HCEC 1CT (cell line): ENCODE results near the gene CLCN2.
A peak's percentile ranks its signal among the peaks of the same experiment; 100 is the strongest.

ENCODE experiments used
- DNase-seq: peaks from one replicate; pipeline ENCODE4 v3.0.0-alpha.2; 2017

The CLCN2 gene

DNA sequence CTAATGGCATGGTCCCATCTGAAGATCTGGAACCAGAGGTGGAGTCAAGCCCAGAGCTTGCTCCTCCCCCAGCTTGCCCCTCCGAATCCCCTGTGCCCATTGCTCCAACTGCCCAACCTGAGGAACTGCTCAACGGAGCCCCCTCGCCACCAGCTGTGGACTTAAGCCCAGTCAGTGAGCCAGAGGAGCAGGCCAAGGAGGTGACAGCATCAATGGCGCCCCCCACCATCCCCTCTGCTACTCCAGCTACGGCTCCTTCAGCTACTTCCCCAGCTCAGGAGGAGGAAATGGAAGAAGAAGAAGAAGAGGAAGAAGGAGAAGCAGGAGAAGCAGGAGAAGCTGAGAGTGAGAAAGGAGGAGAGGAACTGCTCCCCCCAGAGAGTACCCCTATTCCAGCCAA is 39.7 kb downstream of the CLCN2 start:
- DNase-seq, result no peak

DNA sequence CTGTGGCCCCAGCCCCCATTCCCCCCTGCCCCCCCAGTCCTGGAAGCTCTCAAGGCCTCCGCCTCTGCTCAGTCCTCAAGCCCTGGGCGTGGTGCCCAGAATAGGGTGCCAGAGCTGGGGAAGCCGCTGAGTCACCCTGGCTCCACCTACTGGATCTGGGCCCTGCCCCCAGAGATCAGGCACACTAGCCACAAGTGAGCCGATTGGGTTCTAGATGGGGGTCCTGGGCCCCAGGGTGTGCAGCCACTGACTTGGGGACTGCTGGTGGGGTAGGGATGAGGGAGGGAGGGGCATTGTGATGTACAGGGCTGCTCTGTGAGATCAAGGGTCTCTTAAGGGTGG is 41.3 kb downstream of the CLCN2 start:
- peak; percentile 97 for DNase-seq

DNA sequence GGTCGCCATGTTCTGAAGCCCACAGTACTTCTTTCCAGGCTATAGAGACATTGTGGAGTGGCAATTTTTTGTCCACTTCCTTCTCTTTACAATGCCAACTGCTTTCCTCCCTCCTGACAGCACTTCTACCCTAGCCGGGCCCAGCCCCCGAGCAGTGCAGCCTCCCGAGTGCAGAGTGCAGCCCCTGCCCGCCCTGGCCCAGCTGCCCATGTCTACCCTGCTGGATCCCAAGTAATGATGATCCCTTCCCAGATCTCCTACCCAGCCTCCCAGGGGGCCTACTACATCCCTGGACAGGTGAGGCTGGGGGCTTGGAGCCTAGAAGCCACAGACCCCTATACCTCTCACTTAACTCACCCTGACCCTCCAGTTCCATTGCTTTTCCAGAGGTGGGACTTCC is 44.2 kb downstream of the CLCN2 start:
- no peak for DNase-seq

DNA sequence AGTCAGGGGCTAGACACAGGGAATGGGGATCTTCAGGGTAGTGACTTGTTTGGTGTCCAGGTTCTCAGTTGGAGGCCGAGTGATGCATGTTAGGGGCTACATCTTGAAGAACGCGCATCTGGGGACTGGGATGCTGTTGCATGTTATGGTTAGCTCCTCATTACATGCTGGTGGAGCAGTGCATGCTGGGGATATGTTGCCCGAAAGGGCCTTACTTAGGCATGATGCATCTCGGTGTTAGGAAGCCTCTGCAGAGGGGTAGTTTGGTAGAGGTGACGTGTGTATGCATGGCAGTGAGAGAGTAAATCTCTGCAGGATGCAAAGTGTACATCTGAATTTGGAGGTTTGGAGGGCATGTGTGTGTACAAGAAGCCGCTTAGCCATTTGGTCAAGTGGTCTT is 44.6 kb downstream of the CLCN2 start:
- no peak for DNase-seq

DNA sequence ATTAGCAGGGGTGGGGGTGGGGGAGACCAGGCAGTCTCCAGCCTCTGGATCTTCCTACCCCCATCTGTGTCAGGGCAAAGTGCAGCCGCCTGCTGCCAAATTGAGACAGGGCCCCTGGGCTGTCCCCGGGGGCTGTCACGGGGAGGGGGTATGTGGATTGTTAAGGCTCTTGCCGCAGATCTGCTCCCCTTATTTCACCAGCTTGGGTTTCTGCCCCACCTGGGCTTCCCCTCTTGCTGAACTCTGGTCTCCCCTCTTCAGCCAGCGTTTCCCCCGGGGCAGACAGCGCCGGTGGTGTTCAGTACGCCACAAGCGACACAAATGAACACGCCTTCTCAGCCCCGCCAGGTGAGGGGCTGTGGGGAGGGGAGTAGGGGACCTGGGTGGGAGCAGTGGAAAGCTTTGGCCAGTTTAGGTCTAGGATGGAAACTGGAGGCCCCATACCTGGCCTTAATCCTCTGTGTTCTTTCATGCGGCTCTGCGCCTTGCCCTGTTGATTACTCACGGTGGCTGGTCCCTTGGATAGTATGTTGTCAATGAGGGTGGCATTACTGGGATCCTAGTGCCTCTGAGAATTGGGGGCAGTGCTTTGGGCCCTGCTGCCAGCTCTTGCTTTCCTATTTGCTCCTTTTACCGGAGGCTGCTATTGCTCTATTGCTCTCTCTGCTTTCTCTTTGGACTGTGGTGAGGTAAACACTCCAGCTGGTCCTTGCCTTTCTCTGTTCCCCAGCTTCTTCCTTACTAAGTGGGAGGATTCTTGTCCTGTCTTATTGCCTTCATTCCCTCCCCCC is 45.3 kb downstream of the CLCN2 start:
- DNase-seq, result no peak

DNA sequence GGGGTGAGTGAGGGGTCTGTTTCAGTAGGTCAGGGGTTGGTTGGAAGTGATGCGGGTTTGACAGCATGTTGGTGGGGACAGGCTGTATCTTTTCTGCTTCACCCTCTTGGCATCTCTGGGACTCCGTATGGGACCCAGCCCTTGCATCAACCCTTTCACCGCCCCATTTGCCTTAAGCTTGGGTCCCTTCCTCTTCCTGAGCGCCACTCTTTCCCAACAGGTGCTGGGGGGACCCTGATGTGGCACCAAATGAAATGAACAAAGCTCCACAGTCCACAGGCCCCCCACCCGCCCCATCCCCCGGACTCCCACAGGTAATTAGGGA is 45.9 kb downstream of the CLCN2 start:
- no peak for DNase-seq

DNA sequence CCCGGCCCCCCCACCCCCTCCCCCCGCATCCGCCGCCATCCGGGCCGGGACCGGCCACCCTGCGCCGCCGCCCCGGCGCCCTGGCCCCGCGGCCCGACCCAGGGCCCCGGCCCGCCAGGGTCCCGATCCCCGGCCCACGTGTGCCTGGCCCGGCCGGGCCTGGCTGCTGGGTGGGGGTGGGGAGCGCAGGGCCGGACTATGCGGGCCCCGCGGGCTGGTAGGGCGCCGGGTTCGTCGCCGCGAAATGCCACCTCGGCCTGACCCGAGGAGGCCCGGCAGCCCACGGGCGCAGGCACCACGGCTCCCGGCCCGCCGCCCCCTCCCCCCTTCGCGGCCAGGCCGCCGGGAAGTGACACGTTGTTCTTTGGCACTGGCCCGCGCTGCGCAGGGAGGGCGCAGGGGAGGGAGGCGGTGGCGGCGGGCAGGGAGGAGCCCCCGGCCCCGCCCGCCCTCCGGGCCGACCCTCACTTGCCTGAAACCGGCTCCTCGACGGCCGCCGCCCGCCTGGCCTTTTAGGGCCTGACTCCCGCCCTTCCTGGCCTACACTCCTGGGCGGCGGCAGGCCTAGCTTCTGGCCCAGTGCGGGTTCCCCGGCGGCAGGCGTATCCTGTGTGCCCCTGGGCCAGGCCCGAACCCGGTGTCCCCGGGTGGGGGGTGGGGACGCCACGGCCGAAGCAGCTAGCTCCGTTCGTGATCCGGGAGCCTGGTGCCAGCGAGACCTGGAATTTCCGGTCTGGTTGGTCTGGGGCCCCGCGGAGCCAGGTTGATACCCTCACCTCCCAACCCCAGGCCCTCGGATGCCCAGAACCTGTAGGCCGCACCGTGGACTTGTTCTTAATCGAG is 46.5 kb downstream of the CLCN2 start:
- DNase-seq, result peak; percentile 66

DNA sequence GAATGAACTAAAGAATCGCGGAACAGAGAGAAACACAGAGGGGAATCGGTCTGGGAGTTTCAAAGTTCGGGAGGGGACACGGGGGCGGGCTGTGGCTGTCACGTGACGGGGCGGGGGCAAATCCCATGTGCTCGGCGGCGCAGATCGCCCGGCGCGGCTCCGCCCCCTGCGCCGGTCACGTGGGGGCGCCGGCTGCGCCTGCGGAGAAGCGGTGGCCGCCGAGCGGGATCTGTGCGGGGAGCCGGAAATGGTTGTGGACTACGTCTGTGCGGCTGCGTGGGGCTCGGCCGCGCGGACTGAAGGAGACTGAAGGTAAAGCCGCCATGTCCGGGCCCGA is 47.1 kb downstream of the CLCN2 start, which contains the start of gene EIF4G1:
Gene EIF4G1, plus strand, starts transcription at position 244 of the 337 bp plus-strand sequence. CDS start 1,191 bp downstream, outside the sequence.
- peak; percentile 95 for DNase-seq

DNA sequence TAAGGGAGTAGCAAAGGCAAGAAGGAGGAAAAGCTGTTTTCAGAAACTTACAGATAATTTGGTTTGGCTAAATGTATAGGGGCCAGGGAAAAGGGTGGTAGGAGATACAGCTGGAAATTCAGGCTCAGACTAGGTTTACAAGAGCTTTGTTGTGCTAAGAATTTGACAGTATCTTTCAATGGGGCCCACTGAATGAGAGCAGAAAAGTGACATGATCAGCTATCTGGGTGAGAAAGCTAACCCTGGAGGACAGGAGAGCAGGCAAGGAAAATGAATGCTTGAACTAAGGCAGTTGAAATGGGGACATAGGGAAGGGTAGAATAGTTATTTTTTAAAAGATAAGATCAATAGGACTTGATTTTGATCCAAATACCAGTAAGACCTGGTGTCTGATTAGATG is 49.8 kb downstream of the CLCN2 start:
- no peak for DNase-seq

DNA sequence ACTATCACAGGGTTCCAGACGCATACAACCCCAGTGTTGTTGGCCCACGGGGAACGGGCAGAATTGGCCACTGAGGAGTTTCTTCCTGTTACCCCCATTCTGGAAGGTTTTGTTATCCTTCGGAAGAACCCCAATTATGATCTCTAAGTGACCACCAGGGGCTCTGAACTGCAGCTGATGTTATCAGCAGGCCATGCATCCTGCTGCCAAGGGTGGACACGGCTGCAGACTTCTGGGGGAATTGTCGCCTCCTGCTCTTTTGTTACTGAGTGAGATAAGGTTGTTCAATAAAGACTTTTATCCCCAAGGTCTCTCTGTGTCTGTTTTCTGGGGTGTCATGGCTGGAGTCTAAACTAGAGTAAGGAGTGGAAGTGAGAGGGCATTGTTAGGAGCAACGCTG is 52.7 kb downstream of the CLCN2 start:
- no peak for DNase-seq

DNA sequence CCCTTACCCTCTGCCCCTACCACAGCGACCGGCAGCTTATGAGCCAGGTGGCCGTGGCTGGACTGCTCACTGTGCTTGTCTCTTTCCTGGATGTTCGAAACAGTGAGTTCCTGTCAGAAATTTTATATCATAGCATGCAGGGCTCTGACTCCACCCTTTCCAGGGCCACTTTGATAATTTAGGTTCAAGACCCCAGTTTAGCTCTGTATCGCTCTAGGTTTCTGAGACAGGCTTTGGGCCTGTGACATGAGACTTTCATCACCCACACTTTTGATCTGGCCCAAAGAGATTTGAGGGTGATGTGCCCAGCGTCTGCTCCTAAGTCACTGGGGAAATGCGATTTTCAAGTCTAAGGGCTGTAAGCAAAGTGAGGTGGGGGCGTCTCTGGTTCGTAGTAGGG is 53.5 kb downstream of the CLCN2 start:
- no peak for DNase-seq

DNA sequence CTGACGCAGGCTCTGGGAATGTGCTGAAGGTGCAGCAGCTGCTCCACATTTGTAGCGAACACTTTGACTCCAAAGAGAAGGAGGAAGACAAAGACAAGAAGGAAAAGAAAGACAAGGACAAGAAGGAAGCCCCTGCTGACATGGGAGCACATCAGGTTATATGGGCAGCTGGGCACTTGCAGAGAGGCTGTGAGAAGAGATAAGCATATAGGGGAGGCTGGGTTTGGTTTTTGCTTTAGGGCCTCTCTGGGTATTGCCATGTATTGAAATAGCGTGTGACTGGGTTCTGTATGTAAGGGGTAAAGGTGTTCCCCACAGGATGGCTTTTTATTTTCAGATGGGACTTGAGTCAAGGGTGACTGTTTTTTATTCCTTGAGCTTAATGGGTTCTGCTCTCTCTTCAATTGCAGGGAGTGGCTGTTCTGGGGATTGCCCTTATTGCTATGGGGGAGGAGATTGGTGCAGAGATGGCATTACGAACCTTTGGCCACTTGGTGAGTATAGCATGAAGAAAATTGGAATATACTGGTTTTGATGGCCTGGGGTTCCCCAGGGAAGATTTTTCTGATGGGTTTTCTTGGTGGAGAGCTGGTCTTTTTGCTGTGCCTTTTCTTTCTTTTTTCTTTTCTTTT is 54.9 kb downstream of the CLCN2 start:
- no peak for DNase-seq

DNA sequence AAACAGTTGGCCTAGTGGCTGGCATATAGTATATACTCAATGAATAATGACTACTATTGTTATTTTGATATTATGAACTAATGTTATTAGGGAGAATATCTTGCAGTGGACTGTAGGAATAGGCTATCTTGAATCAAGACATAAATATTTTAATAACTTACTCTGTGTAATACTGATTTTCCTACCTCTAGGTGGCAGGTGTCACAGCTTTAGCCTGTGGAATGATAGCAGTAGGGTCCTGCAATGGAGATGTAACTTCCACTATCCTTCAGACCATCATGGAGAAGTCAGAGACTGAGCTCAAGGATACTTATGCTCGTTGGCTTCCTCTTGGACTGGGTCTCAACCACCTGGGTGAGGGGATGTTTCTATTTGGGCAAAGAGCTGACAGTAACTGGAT is 55.8 kb downstream of the CLCN2 start:
- peak; percentile 26 for DNase-seq

DNA sequence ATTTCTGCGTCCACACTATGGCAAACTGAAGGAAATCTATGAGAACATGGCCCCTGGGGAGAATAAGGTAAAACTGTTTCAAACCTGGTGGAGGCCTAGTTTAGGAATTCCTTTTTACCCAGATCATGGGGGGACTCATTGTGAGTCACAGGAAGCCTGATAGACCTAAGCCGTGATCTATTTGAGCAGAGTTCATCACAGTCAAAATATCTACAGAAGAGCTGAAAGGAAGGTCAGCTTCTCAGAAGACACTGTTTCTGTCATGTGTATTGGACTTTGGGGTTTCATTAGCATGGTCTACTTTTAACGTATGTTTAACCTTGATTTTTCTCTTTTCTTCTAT is 61.1 kb downstream of the CLCN2 start:
- DNase-seq, result peak; percentile 76

DNA sequence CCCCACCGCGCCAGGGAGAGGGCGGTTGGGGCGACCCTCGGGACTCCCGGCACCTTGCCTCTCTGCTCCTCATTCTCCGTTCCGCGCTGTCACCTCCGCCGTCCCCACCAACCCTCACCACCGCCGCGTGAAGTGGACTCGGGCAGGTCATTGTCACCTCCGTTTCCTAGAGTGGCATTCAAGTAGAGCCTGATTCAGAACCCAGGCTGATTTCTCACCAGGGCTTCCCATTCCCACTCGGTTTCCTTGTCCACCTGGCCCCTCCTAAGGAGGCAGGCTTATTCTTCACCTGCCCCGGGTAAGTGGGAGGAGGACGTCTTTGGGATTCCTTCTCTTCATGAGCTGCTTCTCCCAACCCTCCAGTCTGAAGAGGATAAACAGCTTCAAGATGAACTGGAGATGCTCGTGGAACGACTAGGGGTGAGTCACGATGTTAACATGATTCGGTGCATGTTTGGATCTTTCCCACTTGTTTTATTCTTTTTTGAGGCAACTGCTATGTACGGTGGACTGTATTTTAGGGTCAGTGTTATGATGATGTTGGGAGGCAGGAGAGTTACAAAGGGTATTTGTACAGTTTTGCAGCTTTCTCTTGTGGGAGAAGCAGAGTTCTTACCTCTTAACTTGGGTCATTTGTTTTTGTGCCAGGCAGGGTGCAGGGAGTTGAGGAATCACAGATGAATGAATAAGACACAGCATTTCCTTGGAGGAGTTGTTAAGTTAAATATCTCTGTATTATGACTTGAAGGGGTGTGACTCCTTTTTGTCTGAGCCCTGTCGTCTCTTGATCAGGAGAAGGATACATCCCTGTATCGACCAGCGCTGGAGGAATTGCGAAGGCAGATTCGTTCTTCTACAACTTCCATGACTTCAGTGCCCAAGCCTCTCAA is 61.7 kb downstream of the CLCN2 start:
- DNase-seq, result peak; percentile 37

DNA sequence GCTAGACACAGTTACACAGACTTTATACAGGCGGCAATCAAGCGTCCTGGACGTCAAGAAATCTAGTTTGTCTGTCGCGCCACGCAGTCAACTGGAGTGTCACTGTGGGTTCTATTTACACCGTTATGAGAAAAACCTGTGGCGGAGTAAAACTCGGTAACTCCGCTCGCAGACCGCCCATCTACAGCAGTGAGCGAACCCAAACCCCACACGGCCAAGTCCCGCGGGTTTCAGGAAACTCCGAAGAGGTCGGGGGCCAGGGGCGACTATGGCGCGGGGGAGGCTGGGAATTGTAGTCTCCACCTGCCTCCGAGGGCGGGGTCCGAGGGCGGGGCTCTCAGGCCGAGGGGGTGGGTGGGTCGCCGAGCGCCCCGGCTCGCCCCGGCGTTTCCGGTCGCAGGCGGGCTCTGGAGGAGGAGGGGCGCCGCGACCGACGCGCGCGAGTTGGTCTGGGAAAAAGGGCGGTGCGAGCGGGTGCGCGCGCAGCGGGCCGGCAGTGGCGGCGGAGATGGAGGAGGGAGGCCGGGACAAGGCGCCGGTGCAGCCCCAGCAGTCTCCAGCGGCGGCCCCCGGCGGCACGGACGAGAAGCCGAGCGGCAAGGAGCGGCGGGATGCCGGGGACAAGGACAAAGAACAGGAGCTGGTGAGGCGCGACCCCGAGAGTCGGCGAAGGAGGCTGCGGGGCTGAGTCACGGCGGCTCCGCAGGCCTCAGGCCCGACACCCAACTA is 62.5 kb downstream of the CLCN2 start, which contains the start of gene PSMD2:
Gene PSMD2, plus strand, starts transcription at position 483 of the 729 bp plus-strand sequence. Its CDS starts 26 bp downstream, at position 509.
- peak; percentile 93 for DNase-seq

DNA sequence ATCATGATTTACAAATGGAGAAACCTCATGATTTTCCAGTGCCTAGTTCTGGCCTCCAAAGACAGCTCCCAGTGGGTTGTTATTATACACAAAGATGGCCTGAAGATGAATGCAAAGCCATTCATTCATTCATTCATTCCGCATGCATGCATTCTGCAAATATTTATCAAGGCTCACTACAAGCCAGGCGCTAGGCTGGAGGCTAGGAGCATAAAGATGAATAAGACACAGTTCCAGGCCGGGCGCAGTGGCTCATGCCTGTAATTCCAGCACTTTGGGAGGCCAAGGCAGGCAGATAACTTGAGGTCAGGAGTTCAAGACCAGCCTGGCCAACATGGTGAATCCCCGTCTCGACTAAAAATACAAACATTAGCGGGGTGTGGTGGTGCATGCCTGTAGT is 64.8 kb downstream of the CLCN2 start:
- no peak for DNase-seq
